Measurements from ENCODE around the gene PLEK.

GRCh38 chr2:68418855-68419254 is 53.8 kb downstream of the PLEK start:
- TF ChIP-seq EP300 (IDR thresholded peaks at IDR 0.05): no peak
- TF ChIP-seq CTCF (IDR thresholded peaks at IDR 0.05): no peak
- TF ChIP-seq POLR2A (IDR thresholded peaks at IDR 0.05): no peak
- no peak for TF ChIP-seq POLR2AphosphoS5 (IDR thresholded peaks at IDR 0.05)

Measured in sigmoid colon (tissue), 4 donors.